ENCODE results near the gene LRRC37B.
"Not testable (repeated sequence)": the region's sequence is repeated elsewhere in the genome, so short reads cannot be mapped to it uniquely, and the experiment has no call there.

Gene LRRC37B

GRCh38 chr17:32056500-32056899 lies 49.3 kb downstream of the LRRC37B start:
- DNase-seq; H3K4me1 ChIP-seq (ENCODE audit: control extremely low read depth in 1 of 4, control insufficient read depth in 4 of 4, insufficient read depth in 4 of 4, low read length in 3 of 4); POLR2A ChIA-PET; H3K27me3 ChIP-seq (replicated peaks in 2 of 5; ENCODE audit: control insufficient read depth in 4 of 5, insufficient read depth in 5 of 5, low read length in 4 of 5); H3K4me3 ChIP-seq (ENCODE audit: control insufficient read depth in 1 of 7, extremely low read depth in 1 of 7, insufficient read depth in 4 of 7, low read depth in 2 of 7, low read length in 6 of 7); H3K9me3 ChIP-seq (ENCODE audit: control extremely low read depth in 1 of 5, control insufficient read depth in 4 of 5, insufficient read depth in 2 of 5, low read depth in 1 of 5, low read length in 4 of 5); H3K27ac ChIP-seq (ENCODE audit: insufficient read depth in 1 of 2, low read depth in 1 of 2, low read length in 2 of 2, poor library complexity in 1 of 2, severe bottlenecking in 2 of 2); CTCF ChIA-PET; H3K36me3 ChIP-seq (ENCODE audit: control insufficient read depth in 4 of 4, insufficient read depth in 4 of 4, low read length in 3 of 4): not testable (repeated sequence)
- WGBS (ENCODE audit: insufficient coverage), result 100% methylated on average over 4 of the region's 10 CpGs

GRCh38 chr17:32057460-32058105 lies 50.4 kb downstream of the LRRC37B start:
- H3K27ac ChIP-seq (ENCODE audit: insufficient read depth in 1 of 2, low read depth in 1 of 2, low read length in 2 of 2, poor library complexity in 1 of 2, severe bottlenecking in 2 of 2); H3K36me3 ChIP-seq (ENCODE audit: control insufficient read depth in 4 of 4, insufficient read depth in 4 of 4, low read length in 3 of 4); H3K27me3 ChIP-seq (replicated peaks in 2 of 5; ENCODE audit: control insufficient read depth in 4 of 5, insufficient read depth in 5 of 5, low read length in 4 of 5); H3K4me1 ChIP-seq (ENCODE audit: control extremely low read depth in 1 of 4, control insufficient read depth in 4 of 4, insufficient read depth in 4 of 4, low read length in 3 of 4); H3K9me3 ChIP-seq (ENCODE audit: control extremely low read depth in 1 of 5, control insufficient read depth in 4 of 5, insufficient read depth in 2 of 5, low read depth in 1 of 5, low read length in 4 of 5); DNase-seq; POLR2A ChIA-PET; H3K4me3 ChIP-seq (ENCODE audit: control insufficient read depth in 1 of 7, extremely low read depth in 1 of 7, insufficient read depth in 4 of 7, low read depth in 2 of 7, low read length in 6 of 7); CTCF ChIA-PET: not testable (repeated sequence)
- 90% methylated on average over 2 of the region's 12 CpGs for WGBS (ENCODE audit: insufficient coverage)

- POLR2A ChIA-PET, result interaction anchor here (0.6 kb wide), 1 partner anchor 13 kb away, joined by 3 read pairs; no protein-coding TSS in a partner anchor
- no CpG with 5 or more reads among the region's 9 CpGs for WGBS (ENCODE audit: insufficient coverage)
- CTCF ChIA-PET, result not testable (repeated sequence)
Measured at GRCh38 chr17:32060695-32061094, 53.5 kb downstream of the LRRC37B start.

GRCh38 chr17:32061840-32062239 lies 54.7 kb downstream of the LRRC37B start:
- H3K9me3 ChIP-seq (ENCODE audit: control extremely low read depth in 1 of 5, control insufficient read depth in 4 of 5, insufficient read depth in 2 of 5, low read depth in 1 of 5, low read length in 4 of 5); CTCF ChIA-PET; H3K4me1 ChIP-seq (ENCODE audit: control extremely low read depth in 1 of 4, control insufficient read depth in 4 of 4, insufficient read depth in 4 of 4, low read length in 3 of 4); H3K27me3 ChIP-seq (replicated peaks in 2 of 5; ENCODE audit: control insufficient read depth in 4 of 5, insufficient read depth in 5 of 5, low read length in 4 of 5); H3K36me3 ChIP-seq (ENCODE audit: control insufficient read depth in 4 of 4, insufficient read depth in 4 of 4, low read length in 3 of 4); POLR2A ChIA-PET; H3K4me3 ChIP-seq (ENCODE audit: control insufficient read depth in 1 of 7, extremely low read depth in 1 of 7, insufficient read depth in 4 of 7, low read depth in 2 of 7, low read length in 6 of 7); H3K27ac ChIP-seq (ENCODE audit: insufficient read depth in 1 of 2, low read depth in 1 of 2, low read length in 2 of 2, poor library complexity in 1 of 2, severe bottlenecking in 2 of 2): not testable (repeated sequence)
- peak in 2 of 3 donors; percentile 61 to 65 for DNase-seq
- no CpG with 5 or more reads among the region's 8 CpGs for WGBS (ENCODE audit: insufficient coverage)

More at GRCh38 chr17:32060695-32061094, 53.5 kb downstream of the LRRC37B start:
- H3K4me3 ChIP-seq (ENCODE audit: control insufficient read depth in 1 of 7, extremely low read depth in 1 of 7, insufficient read depth in 4 of 7, low read depth in 2 of 7, low read length in 6 of 7); H3K27ac ChIP-seq (ENCODE audit: insufficient read depth in 1 of 2, low read depth in 1 of 2, low read length in 2 of 2, poor library complexity in 1 of 2, severe bottlenecking in 2 of 2); H3K36me3 ChIP-seq (ENCODE audit: control insufficient read depth in 4 of 4, insufficient read depth in 4 of 4, low read length in 3 of 4); H3K9me3 ChIP-seq (ENCODE audit: control extremely low read depth in 1 of 5, control insufficient read depth in 4 of 5, insufficient read depth in 2 of 5, low read depth in 1 of 5, low read length in 4 of 5); H3K27me3 ChIP-seq (replicated peaks in 2 of 5; ENCODE audit: control insufficient read depth in 4 of 5, insufficient read depth in 5 of 5, low read length in 4 of 5); H3K4me1 ChIP-seq (ENCODE audit: control extremely low read depth in 1 of 4, control insufficient read depth in 4 of 4, insufficient read depth in 4 of 4, low read length in 3 of 4); DNase-seq: not testable (repeated sequence)

GRCh38 chr17:32064091-32064490 lies 56.9 kb downstream of the LRRC37B start:
- H3K9me3 ChIP-seq (ENCODE audit: control extremely low read depth in 1 of 5, control insufficient read depth in 4 of 5, insufficient read depth in 2 of 5, low read depth in 1 of 5, low read length in 4 of 5); CTCF ChIA-PET; H3K4me1 ChIP-seq (ENCODE audit: control extremely low read depth in 1 of 4, control insufficient read depth in 4 of 4, insufficient read depth in 4 of 4, low read length in 3 of 4); H3K4me3 ChIP-seq (ENCODE audit: control insufficient read depth in 1 of 7, extremely low read depth in 1 of 7, insufficient read depth in 4 of 7, low read depth in 2 of 7, low read length in 6 of 7); H3K36me3 ChIP-seq (ENCODE audit: control insufficient read depth in 4 of 4, insufficient read depth in 4 of 4, low read length in 3 of 4); H3K27ac ChIP-seq (ENCODE audit: insufficient read depth in 1 of 2, low read depth in 1 of 2, low read length in 2 of 2, poor library complexity in 1 of 2, severe bottlenecking in 2 of 2); POLR2A ChIA-PET; H3K27me3 ChIP-seq (replicated peaks in 2 of 5; ENCODE audit: control insufficient read depth in 4 of 5, insufficient read depth in 5 of 5, low read length in 4 of 5); DNase-seq: not testable (repeated sequence)
- 100% methylated on average over 1 of the region's 2 CpGs for WGBS (ENCODE audit: insufficient coverage)

- H3K36me3 ChIP-seq (ENCODE audit: control insufficient read depth in 4 of 4, insufficient read depth in 4 of 4, low read length in 3 of 4); H3K9me3 ChIP-seq (ENCODE audit: control extremely low read depth in 1 of 5, control insufficient read depth in 4 of 5, insufficient read depth in 2 of 5, low read depth in 1 of 5, low read length in 4 of 5); H3K27me3 ChIP-seq (replicated peaks in 2 of 5; ENCODE audit: control insufficient read depth in 4 of 5, insufficient read depth in 5 of 5, low read length in 4 of 5); H3K27ac ChIP-seq (ENCODE audit: insufficient read depth in 1 of 2, low read depth in 1 of 2, low read length in 2 of 2, poor library complexity in 1 of 2, severe bottlenecking in 2 of 2); CTCF ChIA-PET; POLR2A ChIA-PET; DNase-seq; H3K4me1 ChIP-seq (ENCODE audit: control extremely low read depth in 1 of 4, control insufficient read depth in 4 of 4, insufficient read depth in 4 of 4, low read length in 3 of 4); H3K4me3 ChIP-seq (ENCODE audit: control insufficient read depth in 1 of 7, extremely low read depth in 1 of 7, insufficient read depth in 4 of 7, low read depth in 2 of 7, low read length in 6 of 7): not testable (repeated sequence)
- 100% methylated on average over 1 of the region's 10 CpGs for WGBS (ENCODE audit: insufficient coverage)
Measured at GRCh38 chr17:32066123-32066680, 59.0 kb downstream of the LRRC37B start.

GRCh38 chr17:32066863-32067642 lies 59.9 kb downstream of the LRRC37B start:
- peak in 2 of 3 donors; percentile 29 to 31 for DNase-seq
- CTCF ChIA-PET; POLR2A ChIA-PET; H3K27me3 ChIP-seq (replicated peaks in 2 of 5; ENCODE audit: control insufficient read depth in 4 of 5, insufficient read depth in 5 of 5, low read length in 4 of 5); H3K9me3 ChIP-seq (ENCODE audit: control extremely low read depth in 1 of 5, control insufficient read depth in 4 of 5, insufficient read depth in 2 of 5, low read depth in 1 of 5, low read length in 4 of 5); H3K36me3 ChIP-seq (ENCODE audit: control insufficient read depth in 4 of 4, insufficient read depth in 4 of 4, low read length in 3 of 4); H3K27ac ChIP-seq (ENCODE audit: insufficient read depth in 1 of 2, low read depth in 1 of 2, low read length in 2 of 2, poor library complexity in 1 of 2, severe bottlenecking in 2 of 2); H3K4me1 ChIP-seq (ENCODE audit: control extremely low read depth in 1 of 4, control insufficient read depth in 4 of 4, insufficient read depth in 4 of 4, low read length in 3 of 4): not testable (repeated sequence)
- H3K4me3 ChIP-seq (ENCODE audit: control insufficient read depth in 1 of 7, extremely low read depth in 1 of 7, insufficient read depth in 4 of 7, low read depth in 2 of 7, low read length in 6 of 7), result peak overlapping the region in 4 of 7 experiments; percentile 26 to 57 (median 28)
- WGBS (ENCODE audit: insufficient coverage), result 83% methylated on average over 3 of the region's 25 CpGs

Measured in common myeloid progenitor, CD34-positive (primary cell).